ENCODE results near the gene DOK3. TPM values are rescaled to one million over a fixed set of nuclear protein-coding genes. Genes with fewer than 3 reads are reported as not detected.

Gene DOK3
- total and polyA plus RNA-seq, 4 donors: 15.6 to 146 (median 47.8) TPM

- H3K27me3 ChIP-seq (ENCODE audit: control insufficient read depth in 3 of 3, insufficient read depth in 3 of 3, low read length in 2 of 3): no peaks in the 10 kb centered on the region
- no peak overlapping the region for H3K9ac ChIP-seq (ENCODE audit: insufficient read depth in 1 of 2, low read length in 2 of 2)
- no peak overlapping the region for H3K4me3 ChIP-seq
- TF ChIP-seq, protein P1, sequence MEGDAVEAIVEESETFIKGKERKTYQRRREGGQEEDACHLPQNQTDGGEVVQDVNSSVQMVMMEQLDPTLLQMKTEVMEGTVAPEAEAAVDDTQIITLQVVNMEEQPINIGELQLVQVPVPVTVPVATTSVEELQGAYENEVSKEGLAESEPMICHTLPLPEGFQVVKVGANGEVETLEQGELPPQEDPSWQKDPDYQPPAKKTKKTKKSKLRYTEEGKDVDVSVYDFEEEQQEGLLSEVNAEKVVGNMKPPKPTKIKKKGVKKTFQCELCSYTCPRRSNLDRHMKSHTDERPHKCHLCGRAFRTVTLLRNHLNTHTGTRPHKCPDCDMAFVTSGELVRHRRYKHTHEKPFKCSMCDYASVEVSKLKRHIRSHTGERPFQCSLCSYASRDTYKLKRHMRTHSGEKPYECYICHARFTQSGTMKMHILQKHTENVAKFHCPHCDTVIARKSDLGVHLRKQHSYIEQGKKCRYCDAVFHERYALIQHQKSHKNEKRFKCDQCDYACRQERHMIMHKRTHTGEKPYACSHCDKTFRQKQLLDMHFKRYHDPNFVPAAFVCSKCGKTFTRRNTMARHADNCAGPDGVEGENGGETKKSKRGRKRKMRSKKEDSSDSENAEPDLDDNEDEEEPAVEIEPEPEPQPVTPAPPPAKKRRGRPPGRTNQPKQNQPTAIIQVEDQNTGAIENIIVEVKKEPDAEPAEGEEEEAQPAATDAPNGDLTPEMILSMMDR (IDR thresholded peaks at IDR 0.05; ENCODE audit: control extremely low read depth, extremely low read depth): no peak
- H3K36me3 ChIP-seq (ENCODE audit: control insufficient read depth in 4 of 4, insufficient read depth in 4 of 4, low read length in 4 of 4): peaks cover 0 to 8% (median 0%) of the 10 kb centered on the region in 4 donors
- H3K27ac ChIP-seq (ENCODE audit: low read depth in 1 of 2, low read length in 1 of 2): no peak overlapping the region
- H3K4me1 ChIP-seq (ENCODE audit: control insufficient read depth in 5 of 5, insufficient read depth in 5 of 5, low read length in 5 of 5): peaks cover 0 to 11% (median 0%) of the 10 kb centered on the region in 5 donors
- no peak for DNase-seq
- no peak for ATAC-seq (ENCODE audit: insufficient read depth, low FRiP score)
- no peaks in the 10 kb centered on the region for H3K9me3 ChIP-seq (ENCODE audit: control insufficient read depth in 4 of 4, insufficient read depth in 3 of 4, low read length in 3 of 4)
- WGBS, 2 donors: 88% methylated on average over 24 of the region's 24 CpGs
Measured at GRCh38 chr5:177503351-177504085, 6.1 kb downstream of the DOK3 start.

DNA sequence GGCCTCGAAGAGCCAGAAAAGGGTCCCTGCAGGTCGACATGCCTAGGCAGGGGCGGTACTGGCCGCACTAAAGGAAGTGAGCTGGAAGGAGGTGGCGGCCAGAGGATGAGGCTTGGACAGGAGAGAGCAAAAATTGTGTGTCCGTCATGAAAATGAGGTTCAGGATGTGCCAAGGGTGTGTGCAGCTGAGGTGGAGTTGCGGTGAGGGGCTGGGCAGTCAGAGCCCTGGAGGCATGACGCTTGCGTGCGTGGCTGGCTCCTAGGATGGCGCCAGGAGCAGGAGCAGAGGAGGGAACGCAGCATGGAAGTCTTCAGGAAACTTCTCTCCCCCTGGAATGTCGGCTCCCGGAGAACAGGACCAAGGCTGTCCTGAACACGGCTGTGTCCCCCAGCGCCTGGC is 6.7 kb downstream of the DOK3 start:
- 80 to 82% methylated on average over 16 of the region's 16 CpGs for WGBS, 2 donors
- Histone ChIP-seq H3K27me3 (ENCODE audit: control insufficient read depth in 3 of 3, insufficient read depth in 3 of 3, low read length in 2 of 3) (no peaks in the 10 kb centered on the region), H3K4me3 (no peak overlapping the region), H3K27ac (ENCODE audit: low read depth in 1 of 2, low read length in 1 of 2) (no peak overlapping the region), H3K9me3 (ENCODE audit: control insufficient read depth in 4 of 4, insufficient read depth in 3 of 4, low read length in 3 of 4) (no peaks in the 10 kb centered on the region), H3K36me3 (ENCODE audit: control insufficient read depth in 4 of 4, insufficient read depth in 4 of 4, low read length in 4 of 4) (peaks cover 0 to 7% (median 0%) of the 10 kb centered on the region in 4 donors), H3K9ac (ENCODE audit: insufficient read depth in 1 of 2, low read length in 2 of 2) (no peak overlapping the region), H3K4me1 (ENCODE audit: control insufficient read depth in 5 of 5, insufficient read depth in 5 of 5, low read length in 5 of 5) (peaks cover 0 to 17% (median 4%) of the 10 kb centered on the region in 5 donors)
- TF ChIP-seq, protein P1 (IDR thresholded peaks at IDR 0.05; ENCODE audit: control extremely low read depth, extremely low read depth): no peak
- no peak for ATAC-seq (ENCODE audit: insufficient read depth, low FRiP score)
- DNase-seq: no peak

GRCh38 chr5:177501874-177502678 is 7.5 kb downstream of the DOK3 start:
- 61 to 68% methylated on average over 9 of the region's 9 CpGs for WGBS, 2 donors
- TF ChIP-seq, protein P1 (IDR thresholded peaks at IDR 0.05; ENCODE audit: control extremely low read depth, extremely low read depth): no peak
- H3K4me3 ChIP-seq: no peak overlapping the region
- no peak overlapping the region for H3K27ac ChIP-seq (ENCODE audit: low read depth in 1 of 2, low read length in 1 of 2)
- peaks cover 0 to 19% (median 4%) of the 10 kb centered on the region in 5 donors for H3K4me1 ChIP-seq (ENCODE audit: control insufficient read depth in 5 of 5, insufficient read depth in 5 of 5, low read length in 5 of 5)
- H3K27me3 ChIP-seq (ENCODE audit: control insufficient read depth in 3 of 3, insufficient read depth in 3 of 3, low read length in 2 of 3): no peaks in the 10 kb centered on the region
- H3K9me3 ChIP-seq (ENCODE audit: control insufficient read depth in 4 of 4, insufficient read depth in 3 of 4, low read length in 3 of 4): no peaks in the 10 kb centered on the region
- ATAC-seq (ENCODE audit: insufficient read depth, low FRiP score): no peak
- H3K36me3 ChIP-seq (ENCODE audit: control insufficient read depth in 4 of 4, insufficient read depth in 4 of 4, low read length in 4 of 4): peaks cover 0 to 6% (median 0%) of the 10 kb centered on the region in 4 donors
- no peak overlapping the region for H3K9ac ChIP-seq (ENCODE audit: insufficient read depth in 1 of 2, low read length in 2 of 2)
- no peak for DNase-seq
